KMS-11 (cell line): Measurements from ENCODE around the gene ERC2.

Experiments used
- H2AFZ ChIP-seq: fragments of 200-600 bp; sonication (generic); 2 replicates; pipeline ENCODE4 v1.6.1; 2016; ENCODE audit warnings: antibody characterized with exemption, mixed run types, low read depth
- H3K27ac ChIP-seq: fragments of 200-600 bp; sonication (generic); 2 replicates; pipeline ENCODE4 v1.6.1; 2016; ENCODE audit warnings: mild to moderate bottlenecking, mixed run types
- H3K27me3 ChIP-seq: fragments of 200-600 bp; sonication (generic); 2 replicates; pipeline ENCODE4 v1.6.1; 2017; ENCODE audit warnings: mild to moderate bottlenecking, low read depth, mixed run types, moderate library complexity; ENCODE audit not compliant: insufficient read depth
- H3K36me3 ChIP-seq: fragments of 200-600 bp; sonication (generic); 2 replicates; pipeline ENCODE4 v1.6.1; 2017; ENCODE audit warnings: mild to moderate bottlenecking, mixed run types; ENCODE audit not compliant: insufficient read depth
- H3K4me1 ChIP-seq: fragments of 200-600 bp; sonication (generic); 2 replicates; pipeline ENCODE4 v1.6.1; 2016; ENCODE audit warnings: mild to moderate bottlenecking, low read depth, mixed run types; ENCODE audit not compliant: poor library complexity, severe bottlenecking
- H3K4me2 ChIP-seq: fragments of 200-600 bp; sonication (generic); 2 replicates; pipeline ENCODE4 v1.7.0; 2016; ENCODE audit warnings: mild to moderate bottlenecking, mixed run types
- H3K4me3 ChIP-seq: fragments of 200-600 bp; sonication (generic); IDR thresholded peaks from 2 replicates; pipeline ENCODE4 v1.6.1; 2017; ENCODE audit warnings: low read depth, low read length, mixed read lengths; ENCODE audit not compliant: insufficient read depth
- H3K79me2 ChIP-seq: fragments of 200-600 bp; sonication (generic); 2 replicates; pipeline ENCODE4 v1.6.1; 2016; ENCODE audit warnings: low read depth, mixed run types; ENCODE audit not compliant: insufficient read depth
- H3K9ac ChIP-seq: fragments of 200-600 bp; sonication (generic); 2 replicates; pipeline ENCODE4 v1.6.1; 2016; ENCODE audit warnings: mild to moderate bottlenecking, mixed run types
- H4K20me1 ChIP-seq: fragments of 200-600 bp; sonication (generic); 2 replicates; pipeline ENCODE4 v1.6.1; 2016; ENCODE audit warnings: mild to moderate bottlenecking, mixed run types; ENCODE audit not compliant: insufficient read depth
- TF ChIP-seq, protein P1 (sequence below): fragments of 200-600 bp; sonication (generic); conservative IDR thresholded peaks from 2 replicates; pipeline ENCODE4 v1.6.1; 2017; ENCODE audit warnings: low read depth, mild to moderate bottlenecking, antibody characterized with exemption, low read length, moderate library complexity, mixed read lengths

ERC2 gene

DNA sequence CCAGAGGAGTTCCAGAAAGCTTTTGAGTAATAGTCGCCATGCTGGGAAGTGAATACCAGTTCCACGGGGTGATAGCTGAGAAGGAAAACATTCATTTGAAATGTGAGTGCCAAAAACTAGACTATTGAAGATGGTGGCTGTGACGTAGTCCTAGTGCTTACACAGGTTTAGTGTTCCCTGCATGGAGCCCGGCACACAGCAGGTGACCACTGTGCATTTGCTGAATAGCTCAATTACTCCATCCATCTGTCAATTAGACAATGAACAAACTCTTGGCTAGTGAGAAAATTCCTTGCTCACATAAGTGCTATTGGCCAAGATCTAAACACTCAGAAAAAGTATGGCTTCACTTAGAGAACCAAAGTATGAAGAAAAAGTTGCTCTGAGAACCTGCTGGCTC, 533.0 kb downstream of the ERC2 start:
- no peaks in the 10 kb centered on the region for H3K79me2 ChIP-seq
- TF ChIP-seq, protein P1, sequence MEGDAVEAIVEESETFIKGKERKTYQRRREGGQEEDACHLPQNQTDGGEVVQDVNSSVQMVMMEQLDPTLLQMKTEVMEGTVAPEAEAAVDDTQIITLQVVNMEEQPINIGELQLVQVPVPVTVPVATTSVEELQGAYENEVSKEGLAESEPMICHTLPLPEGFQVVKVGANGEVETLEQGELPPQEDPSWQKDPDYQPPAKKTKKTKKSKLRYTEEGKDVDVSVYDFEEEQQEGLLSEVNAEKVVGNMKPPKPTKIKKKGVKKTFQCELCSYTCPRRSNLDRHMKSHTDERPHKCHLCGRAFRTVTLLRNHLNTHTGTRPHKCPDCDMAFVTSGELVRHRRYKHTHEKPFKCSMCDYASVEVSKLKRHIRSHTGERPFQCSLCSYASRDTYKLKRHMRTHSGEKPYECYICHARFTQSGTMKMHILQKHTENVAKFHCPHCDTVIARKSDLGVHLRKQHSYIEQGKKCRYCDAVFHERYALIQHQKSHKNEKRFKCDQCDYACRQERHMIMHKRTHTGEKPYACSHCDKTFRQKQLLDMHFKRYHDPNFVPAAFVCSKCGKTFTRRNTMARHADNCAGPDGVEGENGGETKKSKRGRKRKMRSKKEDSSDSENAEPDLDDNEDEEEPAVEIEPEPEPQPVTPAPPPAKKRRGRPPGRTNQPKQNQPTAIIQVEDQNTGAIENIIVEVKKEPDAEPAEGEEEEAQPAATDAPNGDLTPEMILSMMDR: no peak
- no peak overlapping the region for H3K4me3 ChIP-seq

DNA sequence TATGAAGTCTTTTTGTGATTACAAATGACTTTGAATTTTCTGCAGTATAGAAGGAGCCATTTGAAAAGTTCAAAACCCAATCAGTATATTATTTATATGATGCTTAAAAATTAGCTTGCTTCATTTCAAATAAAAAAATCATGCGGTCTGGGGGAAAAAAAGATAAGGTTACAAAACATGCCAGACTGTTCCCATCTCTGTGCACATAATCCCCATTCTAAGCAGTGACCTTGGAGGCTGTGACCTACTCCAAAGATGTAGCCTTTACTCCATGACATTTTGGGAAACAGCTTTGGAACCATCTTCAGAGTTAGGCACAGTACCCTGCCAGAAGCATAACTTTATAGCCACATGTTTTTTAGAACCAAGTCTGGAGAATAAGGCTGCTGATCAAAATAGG, 533.5 kb downstream of the ERC2 start:
- H3K36me3 ChIP-seq: no peaks in the 10 kb centered on the region
- no peak overlapping the region for H3K4me3 ChIP-seq
- no peak overlapping the region for H2AFZ ChIP-seq
- no peaks in the 10 kb centered on the region for H4K20me1 ChIP-seq
- H3K79me2 ChIP-seq: no peaks in the 10 kb centered on the region
- H3K9ac ChIP-seq: no peak overlapping the region
- no peak overlapping the region for H3K27ac ChIP-seq
- H3K4me2 ChIP-seq: no peak overlapping the region
- no peaks in the 10 kb centered on the region for H3K27me3 ChIP-seq
- H3K4me1 ChIP-seq: no peaks in the 10 kb centered on the region
- TF ChIP-seq, protein P1: no peak

More for the DNA sequence above, 533.0 kb downstream of the ERC2 start:
- no peak overlapping the region for H2AFZ ChIP-seq
- H3K4me2 ChIP-seq: no peak overlapping the region
- no peaks in the 10 kb centered on the region for H3K36me3 ChIP-seq
- no peak overlapping the region for H3K27ac ChIP-seq
- no peaks in the 10 kb centered on the region for H3K27me3 ChIP-seq
- H3K4me1 ChIP-seq: no peaks in the 10 kb centered on the region
- H4K20me1 ChIP-seq: no peaks in the 10 kb centered on the region
- no peak overlapping the region for H3K9ac ChIP-seq

- H3K4me1 ChIP-seq: no peaks in the 10 kb centered on the region
- no peak overlapping the region for H2AFZ ChIP-seq
- no peaks in the 10 kb centered on the region for H3K36me3 ChIP-seq
- no peak overlapping the region for H3K27ac ChIP-seq
- H4K20me1 ChIP-seq: no peaks in the 10 kb centered on the region
- TF ChIP-seq, protein P1: no peak
- H3K4me3 ChIP-seq: no peak overlapping the region
- no peaks in the 10 kb centered on the region for H3K79me2 ChIP-seq
- no peak overlapping the region for H3K4me2 ChIP-seq
- H3K9ac ChIP-seq: no peak overlapping the region
- no peaks in the 10 kb centered on the region for H3K27me3 ChIP-seq
Measured at GRCh38 chr3:55929154-55929869, 539.0 kb downstream of the ERC2 start.

DNA sequence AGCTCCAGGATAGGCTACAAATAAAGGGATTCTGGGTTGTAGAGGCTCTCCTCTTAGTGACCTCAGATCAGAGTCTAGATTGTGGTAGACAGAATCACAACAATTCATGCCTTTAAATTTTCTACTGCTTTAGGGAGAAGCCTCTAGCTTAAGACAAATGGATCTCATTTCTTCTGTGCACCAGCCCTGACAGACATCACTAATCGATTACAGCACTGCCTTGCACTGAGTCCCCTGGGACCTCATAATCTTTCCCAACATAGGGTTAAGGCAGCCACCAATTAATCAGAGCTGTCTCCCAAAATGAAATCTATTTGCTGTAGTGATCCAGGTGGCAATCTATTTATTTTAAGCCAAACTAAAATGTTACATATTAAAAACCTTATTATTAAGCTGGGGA, 544.6 kb downstream of the ERC2 start:
- H3K79me2 ChIP-seq: no peaks in the 10 kb centered on the region
- no peaks in the 10 kb centered on the region for H3K27me3 ChIP-seq

More for the DNA sequence above, 544.6 kb downstream of the ERC2 start:
- Histone ChIP-seq H3K4me3 (no peak overlapping the region), H3K27ac (no peak overlapping the region), H3K36me3 (no peaks in the 10 kb centered on the region), H3K4me1 (no peaks in the 10 kb centered on the region), H2AFZ (no peak overlapping the region), H4K20me1 (no peaks in the 10 kb centered on the region), H3K4me2 (no peak overlapping the region), H3K9ac (no peak overlapping the region)
- TF ChIP-seq, protein P1: no peak
